HepG2 (cell line): Measurements from ENCODE around the gene SPINDOC.

Source experiments
- CTCF ChIP-seq: sonication (generic); formaldehyde crosslinking; IDR thresholded peaks from 2 replicates; pipeline ENCODE4 v1.5.0; 2020; ENCODE audit warnings: mild to moderate bottlenecking, missing genetic modification reagents, moderate library complexity
- IKZF4 ChIP-seq: sonication (generic); formaldehyde crosslinking; IDR thresholded peaks from 2 replicates; pipeline ENCODE4 v1.5.1; 2020; ENCODE audit warnings: borderline replicate concordance, mild to moderate bottlenecking, low read depth, missing genetic modification reagents; ENCODE audit errors: not compliant biosample characterization
- JUNB ChIP-seq: sonication (generic); formaldehyde crosslinking; IDR thresholded peaks from 2 replicates; pipeline ENCODE4 v1.8.0; 2022; ENCODE audit warnings: missing genetic modification reagents, mild to moderate bottlenecking, borderline replicate concordance
- POLR2A ChIP-seq, 2 experiments: IDR thresholded peaks; 2 replicates each; pipeline ENCODE4 v1.6.1; 2011; ENCODE audit warnings: low read depth in 2 of 2, low read length in 2 of 2, mild to moderate bottlenecking in 1 of 2, moderate library complexity in 1 of 2; ENCODE audit not compliant: insufficient read depth in 1 of 2
- RFX1 ChIP-seq: fragments of 450-650 bp; IDR thresholded peaks from 2 replicates; pipeline ENCODE4 v1.6.1; 2017
- THAP7 ChIP-seq: sonication (generic); formaldehyde crosslinking; IDR thresholded peaks from 2 replicates; pipeline ENCODE4 v1.8.1; 2023; ENCODE audit warnings: mild to moderate bottlenecking, missing genetic modification reagents
- ZNF24 ChIP-seq: fragments of 450-650 bp; IDR thresholded peaks from 2 replicates; pipeline ENCODE4 v1.6.1; 2017; ENCODE audit warnings: antibody characterized with exemption, mild to moderate bottlenecking

GRCh38 chr11:63765688-63766241, 47.5 kb upstream of the SPINDOC start:
- TF ChIP-seq RFX1: no peak
- TF ChIP-seq POLR2A (IDR thresholded peaks at IDR 0.05; ENCODE audit: insufficient read depth in 1 of 2, low read depth in 2 of 2, low read length in 2 of 2): no peak
- TF ChIP-seq THAP7 (CRISPR knock-in tag): no peak
- no peak for TF ChIP-seq IKZF4
- TF ChIP-seq ZNF24: no peak
- TF ChIP-seq JUNB (CRISPR knock-in tag): no peak
- TF ChIP-seq CTCF (CRISPR knock-in tag): no peak
